C4-2B (cell line): Measurements from ENCODE around the gene ARSB.

Source experiments
- ZFX ChIP-seq: fragments of 450-650 bp; IDR thresholded peaks from 2 replicates; pipeline ENCODE4 v1.6.1; 2017
- TF ChIP-seq, protein P1 (sequence below): fragments of 450-650 bp; conservative IDR thresholded peaks from 2 replicates; pipeline ENCODE4 v1.5.1; 2017; ENCODE audit warnings: mild to moderate bottlenecking

DNA sequence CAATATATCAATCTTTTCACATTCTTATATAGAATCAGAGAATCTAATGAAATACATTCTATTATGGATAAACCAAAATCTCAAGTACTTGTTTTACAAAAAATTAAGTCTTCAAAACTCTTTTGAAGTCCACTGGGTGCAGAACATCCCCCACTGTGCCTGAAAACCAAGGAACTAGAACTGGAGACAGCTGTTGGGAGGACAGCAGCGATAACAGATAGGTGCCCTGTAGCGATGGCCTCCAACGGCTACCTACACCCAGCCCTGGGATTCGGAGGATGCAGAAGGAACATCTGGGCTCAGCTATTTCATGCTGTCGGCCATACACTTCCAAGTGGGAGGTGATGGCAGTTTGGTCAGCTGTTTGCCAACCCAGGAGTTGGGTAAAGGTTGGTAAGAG is 207.2 kb downstream of the ARSB start:
- TF ChIP-seq, protein P1, sequence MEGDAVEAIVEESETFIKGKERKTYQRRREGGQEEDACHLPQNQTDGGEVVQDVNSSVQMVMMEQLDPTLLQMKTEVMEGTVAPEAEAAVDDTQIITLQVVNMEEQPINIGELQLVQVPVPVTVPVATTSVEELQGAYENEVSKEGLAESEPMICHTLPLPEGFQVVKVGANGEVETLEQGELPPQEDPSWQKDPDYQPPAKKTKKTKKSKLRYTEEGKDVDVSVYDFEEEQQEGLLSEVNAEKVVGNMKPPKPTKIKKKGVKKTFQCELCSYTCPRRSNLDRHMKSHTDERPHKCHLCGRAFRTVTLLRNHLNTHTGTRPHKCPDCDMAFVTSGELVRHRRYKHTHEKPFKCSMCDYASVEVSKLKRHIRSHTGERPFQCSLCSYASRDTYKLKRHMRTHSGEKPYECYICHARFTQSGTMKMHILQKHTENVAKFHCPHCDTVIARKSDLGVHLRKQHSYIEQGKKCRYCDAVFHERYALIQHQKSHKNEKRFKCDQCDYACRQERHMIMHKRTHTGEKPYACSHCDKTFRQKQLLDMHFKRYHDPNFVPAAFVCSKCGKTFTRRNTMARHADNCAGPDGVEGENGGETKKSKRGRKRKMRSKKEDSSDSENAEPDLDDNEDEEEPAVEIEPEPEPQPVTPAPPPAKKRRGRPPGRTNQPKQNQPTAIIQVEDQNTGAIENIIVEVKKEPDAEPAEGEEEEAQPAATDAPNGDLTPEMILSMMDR = no peak
- no peak for TF ChIP-seq ZFX
